ENCODE data around the gene NECTIN2.

Gene NECTIN2

DNA sequence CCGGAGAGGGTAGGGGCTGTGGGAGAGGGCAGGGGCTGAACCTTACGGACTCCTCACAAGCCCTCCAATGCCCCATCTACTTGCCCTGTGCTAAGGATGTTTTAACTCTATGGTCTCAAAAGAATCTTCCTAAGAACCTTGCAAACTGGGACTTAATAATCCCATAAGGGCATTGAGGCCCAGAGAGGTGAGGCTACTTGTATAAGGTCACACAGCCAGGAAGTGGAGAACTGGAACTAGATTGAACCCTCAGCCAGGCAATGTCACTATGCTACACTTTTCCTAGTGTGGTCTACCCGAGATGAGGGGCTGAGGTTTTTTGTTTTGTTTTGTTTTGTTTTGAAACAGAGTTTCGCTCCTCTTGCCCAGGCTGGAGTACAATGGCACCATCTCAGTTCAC is 85.4 kb downstream of the NECTIN2 start:
- no peak overlapping the region for H3K4me3 ChIP-seq (ENCODE audit: low read length in 2 of 2)
- peaks cover 4% of the 10 kb centered on the region for H3K4me1 ChIP-seq (ENCODE audit: control insufficient read depth, insufficient read depth, low read length)
- H3K9me3 ChIP-seq (ENCODE audit: control insufficient read depth in 2 of 2, low read length in 2 of 2) = no peaks in the 10 kb centered on the region
- H3K27me3 ChIP-seq (ENCODE audit: control insufficient read depth in 1 of 2, insufficient read depth in 2 of 2, low read length in 2 of 2) = no peaks in the 10 kb centered on the region
- no peak overlapping the region for H3K27ac ChIP-seq (ENCODE audit: low read length)
- no peaks in the 10 kb centered on the region for H3K36me3 ChIP-seq (ENCODE audit: control insufficient read depth in 2 of 2, insufficient read depth in 2 of 2, low read length in 2 of 2)
- no peak overlapping the region for H3K9ac ChIP-seq (ENCODE audit: low read length in 2 of 2)
